Measurements from ENCODE around the gene DGKZ.

DNA sequence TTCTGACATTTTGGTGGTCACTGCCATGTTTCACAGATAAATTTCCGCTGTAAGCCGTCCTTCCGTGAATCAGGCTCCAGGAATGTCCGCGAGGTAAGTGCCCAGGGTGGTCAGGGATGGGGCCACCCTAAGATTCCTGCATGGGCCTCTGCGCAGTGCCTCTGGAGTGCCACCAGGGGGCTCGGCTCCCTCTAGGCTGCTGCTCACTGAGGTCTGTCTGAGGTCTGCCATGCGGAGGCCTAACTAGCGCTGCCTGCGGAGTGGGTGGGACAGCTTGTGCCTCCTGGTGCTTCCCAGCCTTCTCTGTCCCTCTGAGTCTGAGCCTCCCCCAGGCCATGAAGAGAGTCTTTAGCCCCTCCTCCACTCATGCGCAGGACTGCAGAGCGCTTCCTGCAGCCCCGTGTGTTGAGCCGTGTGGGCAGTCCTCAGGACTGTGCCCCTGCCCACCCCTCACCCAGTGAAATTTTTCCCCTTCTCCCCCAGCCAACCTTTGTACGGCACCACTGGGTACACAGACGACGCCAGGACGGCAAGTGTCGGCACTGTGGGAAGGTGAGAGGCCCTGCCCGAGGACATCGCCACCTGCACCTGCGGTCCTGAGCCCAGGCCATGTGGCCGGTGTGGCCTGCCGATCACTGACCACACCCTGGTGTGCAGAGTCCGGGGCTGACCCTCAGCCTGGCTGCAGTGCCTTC, 22.3 kb downstream of the DGKZ start:
- TF ChIP-seq ESRRA (IDR thresholded peaks at IDR 0.05; ENCODE audit: borderline replicate concordance, low read length) (no peak), EHMT2 (IDR thresholded peaks at IDR 0.05; ENCODE audit: low read depth) (no peak), RCOR1 (IDR thresholded peaks at IDR 0.05; ENCODE audit: low read depth, low read length) (no peak), EP300 (IDR thresholded peaks at IDR 0.05) (no peak), FOSB (CRISPR knock-in tag; IDR thresholded peaks at IDR 0.05) (no peak), SREBF2 (IDR thresholded peaks at IDR 0.05) (no peak)
- TF ChIP-seq, protein P1, sequence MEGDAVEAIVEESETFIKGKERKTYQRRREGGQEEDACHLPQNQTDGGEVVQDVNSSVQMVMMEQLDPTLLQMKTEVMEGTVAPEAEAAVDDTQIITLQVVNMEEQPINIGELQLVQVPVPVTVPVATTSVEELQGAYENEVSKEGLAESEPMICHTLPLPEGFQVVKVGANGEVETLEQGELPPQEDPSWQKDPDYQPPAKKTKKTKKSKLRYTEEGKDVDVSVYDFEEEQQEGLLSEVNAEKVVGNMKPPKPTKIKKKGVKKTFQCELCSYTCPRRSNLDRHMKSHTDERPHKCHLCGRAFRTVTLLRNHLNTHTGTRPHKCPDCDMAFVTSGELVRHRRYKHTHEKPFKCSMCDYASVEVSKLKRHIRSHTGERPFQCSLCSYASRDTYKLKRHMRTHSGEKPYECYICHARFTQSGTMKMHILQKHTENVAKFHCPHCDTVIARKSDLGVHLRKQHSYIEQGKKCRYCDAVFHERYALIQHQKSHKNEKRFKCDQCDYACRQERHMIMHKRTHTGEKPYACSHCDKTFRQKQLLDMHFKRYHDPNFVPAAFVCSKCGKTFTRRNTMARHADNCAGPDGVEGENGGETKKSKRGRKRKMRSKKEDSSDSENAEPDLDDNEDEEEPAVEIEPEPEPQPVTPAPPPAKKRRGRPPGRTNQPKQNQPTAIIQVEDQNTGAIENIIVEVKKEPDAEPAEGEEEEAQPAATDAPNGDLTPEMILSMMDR (IDR thresholded peaks at IDR 0.05), result peak; percentile 63
